T-helper 9 cell (primary cell): Measurements from ENCODE around the gene LPIN2.
"Not testable (repeated sequence)": the region's sequence is repeated elsewhere in the genome, so short reads cannot be mapped to it uniquely, and the experiment has no call there.

Experiments used
- DNase-seq: peaks from one replicate; pipeline ENCODE4 v3.0.0-alpha.2; 2020
- total RNA-seq, 2 donors: gene quantifications; one replicate each; lab custom pipeline; 2026; lab: John Stamatoyannopoulos, UW

The LPIN2 gene
- total RNA-seq: 285 to 329 reads per million in 2 donors

- peak; percentile 91 for DNase-seq
Observed at GRCh38 chr18:3013024-3013804, at the start of gene LPIN2. TSS of gene LPIN2 (minus strand) at chr18:3013144. CDS start at chr18:2960840, 52,304 bp downstream.

GRCh38 chr18:3061581-3062312, 48.8 kb upstream of the LPIN2 start:
- peak; percentile 16 for DNase-seq

- peak; percentile 28 for DNase-seq
Observed at GRCh38 chr18:3060667-3061580, 48.0 kb upstream of the LPIN2 start.

- no peak for DNase-seq
Observed at GRCh38 chr18:3059272-3059671, 46.3 kb upstream of the LPIN2 start.

GRCh38 chr18:3058328-3059191, 45.6 kb upstream of the LPIN2 start:
- no peak for DNase-seq

GRCh38 chr18:3057526-3057925, 44.6 kb upstream of the LPIN2 start:
- no peak for DNase-seq

GRCh38 chr18:3056311-3056710, 43.4 kb upstream of the LPIN2 start:
- DNase-seq: no peak

- no peak for DNase-seq
Observed at GRCh38 chr18:3055816-3056215, 42.9 kb upstream of the LPIN2 start.

GRCh38 chr18:3055186-3055728, 42.3 kb upstream of the LPIN2 start:
- no peak for DNase-seq

- no peak for DNase-seq
Observed at GRCh38 chr18:3054780-3055179, 41.8 kb upstream of the LPIN2 start.

- no peak for DNase-seq
Observed at GRCh38 chr18:3054214-3054613, 41.3 kb upstream of the LPIN2 start.

GRCh38 chr18:3053081-3053480, 40.1 kb upstream of the LPIN2 start:
- DNase-seq: no peak

GRCh38 chr18:3052411-3052758, 39.4 kb upstream of the LPIN2 start:
- no peak for DNase-seq

GRCh38 chr18:3051718-3052410, 38.9 kb upstream of the LPIN2 start:
- no peak for DNase-seq

GRCh38 chr18:3049897-3050454, 37.0 kb upstream of the LPIN2 start:
- not testable (repeated sequence) for DNase-seq

GRCh38 chr18:3048820-3049349, 35.9 kb upstream of the LPIN2 start:
- DNase-seq: no peak

GRCh38 chr18:3048121-3048520, 35.2 kb upstream of the LPIN2 start:
- DNase-seq: no peak

GRCh38 chr18:3046216-3046808, 33.4 kb upstream of the LPIN2 start:
- DNase-seq: no peak

GRCh38 chr18:3044931-3045698, 32.2 kb upstream of the LPIN2 start:
- no peak for DNase-seq
